SIG-M5 treated with dmso at 0.1 percent for 504 hours (cell line): ENCODE data around the gene DNPH1.

Experiments used
- DNase-seq: peaks from one replicate; lab custom pipeline; 2025; ENCODE audit not compliant: unreplicated experiment; lab: John Stamatoyannopoulos, UW

DNPH1 gene

DNA sequence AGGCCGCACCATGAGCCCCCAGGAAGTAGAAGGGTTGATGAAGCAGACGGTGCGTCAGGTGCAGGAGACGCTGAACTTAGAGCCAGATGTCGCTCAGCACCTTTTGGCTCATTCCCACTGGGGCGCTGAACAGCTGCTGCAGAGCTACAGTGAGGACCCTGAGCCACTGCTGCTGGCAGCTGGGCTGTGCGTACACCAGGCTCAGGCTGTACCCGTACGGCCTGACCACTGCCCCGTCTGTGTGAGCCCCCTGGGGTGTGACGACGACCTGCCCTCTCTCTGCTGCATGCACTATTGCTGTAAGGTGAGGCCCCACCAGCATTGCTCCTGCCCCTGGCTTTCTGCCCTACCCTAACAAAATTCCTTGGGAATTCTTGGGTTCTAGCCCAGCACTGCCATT lies 13.1 kb downstream of the DNPH1 start:
- no peak for DNase-seq

DNA sequence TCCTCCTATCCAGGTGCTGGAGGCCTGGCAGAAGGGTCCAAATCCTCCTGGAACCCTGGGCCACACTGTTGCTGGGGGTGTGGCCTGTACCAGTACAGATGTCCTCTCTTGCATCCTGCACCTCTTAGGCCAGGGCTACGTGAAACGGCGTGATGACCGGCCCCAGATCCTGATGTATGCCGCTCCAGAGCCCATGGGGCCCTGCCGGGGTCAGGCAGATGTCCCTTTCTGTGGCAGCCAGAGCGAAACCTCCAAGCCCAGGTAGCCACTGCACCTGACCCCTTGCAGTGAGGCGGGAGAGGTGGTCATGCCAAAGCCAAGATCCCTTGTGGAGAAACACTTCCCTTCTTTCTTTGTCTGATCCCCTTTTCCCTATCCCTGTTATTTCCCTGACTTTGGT lies 14.2 kb downstream of the DNPH1 start:
- no peak for DNase-seq

DNA sequence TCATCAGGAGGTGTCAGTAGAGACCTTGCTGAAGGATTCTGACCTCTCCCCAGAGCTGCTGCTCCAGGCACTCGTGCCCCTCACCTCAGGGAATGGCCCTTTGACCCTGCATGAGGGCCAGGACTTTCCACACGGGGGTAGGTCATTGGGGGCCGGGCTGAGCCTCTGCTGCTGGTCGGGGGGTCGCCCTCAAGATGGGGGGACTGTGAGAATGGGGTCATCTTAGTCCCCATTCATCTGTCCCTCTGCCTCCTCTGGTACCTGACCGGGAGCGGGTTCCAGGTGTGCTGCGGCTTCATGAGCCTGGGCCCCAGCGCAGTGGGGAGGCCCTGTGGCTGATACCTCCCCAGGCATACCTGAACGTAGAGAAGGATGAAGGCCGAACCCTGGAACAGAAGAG lies 15.8 kb downstream of the DNPH1 start:
- no peak for DNase-seq

DNA sequence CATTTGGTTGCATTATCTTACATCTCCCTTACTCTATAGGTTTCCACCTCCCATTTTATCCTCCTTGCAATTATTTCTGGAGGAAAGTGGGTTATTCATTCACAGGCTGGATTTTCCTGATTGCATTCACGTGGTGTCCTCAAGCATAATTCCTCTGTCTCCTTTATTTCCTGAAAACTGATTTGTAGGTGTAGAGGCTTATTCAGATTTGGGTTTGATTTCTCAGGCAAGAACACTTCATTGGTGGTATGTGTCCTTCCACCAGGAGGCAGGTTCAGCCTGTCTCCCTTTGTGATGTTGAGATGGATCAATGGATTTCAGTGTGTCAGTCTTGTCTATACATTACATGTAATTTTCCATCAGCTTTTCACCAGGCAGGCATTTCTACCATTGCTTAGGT lies 17.3 kb downstream of the DNPH1 start:
- no peak for DNase-seq

GRCh38 chr6:43207286-43207685 lies 22.0 kb downstream of the DNPH1 start:
- no peak for DNase-seq

- DNase-seq = no peak
These were observed 23.4 kb downstream of the DNPH1 start for GRCh38 chr6:43205849-43206248.

- DNase-seq = no peak
These were observed 24.8 kb downstream of the DNPH1 start for GRCh38 chr6:43204271-43205105.

DNA sequence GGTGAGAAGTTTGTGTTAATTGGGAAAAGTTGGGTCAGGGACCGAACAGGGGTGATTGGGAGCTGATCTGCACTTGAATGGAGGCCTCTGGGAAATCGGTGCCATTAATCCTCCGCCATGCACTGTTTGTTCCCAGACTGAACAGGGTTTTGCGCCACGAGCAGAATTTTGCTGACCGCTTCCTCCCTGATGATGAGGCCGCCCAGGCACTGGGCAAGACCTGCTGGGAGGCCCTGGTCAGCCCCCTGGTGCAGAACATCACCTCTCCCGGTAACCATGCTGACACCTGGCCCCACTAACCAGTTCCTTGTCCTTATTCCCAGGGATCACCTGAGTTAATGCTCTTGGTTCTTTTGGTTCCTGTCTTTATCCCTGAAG lies 25.6 kb downstream of the DNPH1 start:
- no peak for DNase-seq

- DNase-seq = no peak
These were observed 26.1 kb downstream of the DNPH1 start for GRCh38 chr6:43203029-43203717.

DNA sequence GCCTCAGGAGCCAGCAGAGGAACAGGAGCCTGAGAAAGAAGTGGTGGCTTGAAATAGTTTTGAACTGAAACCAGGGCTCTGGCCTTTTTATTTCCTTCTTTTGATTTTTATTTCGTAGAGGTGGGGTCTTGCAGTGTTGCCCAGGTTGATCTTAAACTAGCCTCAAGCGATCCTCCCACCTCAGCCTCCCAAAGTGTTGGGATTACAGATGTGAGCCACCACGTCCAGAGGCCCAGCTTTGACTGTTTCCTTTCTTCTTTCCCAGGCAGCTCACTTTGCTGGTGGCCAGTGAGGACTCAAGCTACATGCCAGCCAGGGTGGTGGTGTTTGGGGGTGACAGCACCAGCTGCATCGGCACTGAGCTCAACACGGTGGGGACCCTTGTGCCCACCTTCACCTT lies 26.8 kb downstream of the DNPH1 start:
- DNase-seq = no peak

DNA sequence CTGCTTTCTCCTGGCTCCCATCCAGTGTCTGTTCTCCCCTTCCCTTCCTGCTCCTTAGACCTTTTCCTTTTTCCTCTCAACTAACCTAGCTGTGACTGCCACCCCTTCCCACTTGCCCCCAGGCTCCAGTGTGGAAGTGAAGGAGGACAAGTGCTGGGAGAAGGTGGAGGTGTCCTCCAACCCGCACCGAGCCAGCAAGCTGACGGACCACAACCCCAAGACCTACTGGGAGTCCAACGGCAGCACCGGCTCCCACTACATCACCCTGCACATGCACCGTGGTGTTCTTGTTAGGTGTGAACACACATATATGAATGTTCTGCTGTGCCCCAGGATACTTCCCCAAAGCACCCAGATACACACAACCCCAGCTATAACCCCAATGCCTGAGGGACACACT lies 28.7 kb downstream of the DNPH1 start:
- DNase-seq = no peak

- DNase-seq = no peak
These were observed 29.4 kb downstream of the DNPH1 start for GRCh38 chr6:43199912-43200311.

DNA sequence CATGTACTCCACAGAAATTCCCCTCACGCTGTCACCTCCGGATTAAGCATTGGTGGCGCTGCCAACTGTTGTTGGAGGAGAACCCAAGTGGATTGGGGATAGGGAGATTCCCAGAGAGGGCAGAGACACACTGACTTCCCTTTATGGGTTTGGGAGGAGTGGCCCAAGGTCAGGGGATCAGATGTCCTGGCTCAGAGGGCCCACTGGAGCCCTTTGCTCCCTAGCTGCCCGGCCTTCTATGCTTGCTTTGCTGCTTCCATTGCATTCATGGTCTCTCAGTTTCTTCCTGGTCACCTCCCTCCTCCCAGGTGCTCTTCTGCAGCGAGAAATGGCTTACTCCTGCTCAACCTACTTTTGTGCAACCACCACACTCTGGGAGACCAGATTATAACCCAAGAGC lies 32.9 kb downstream of the DNPH1 start:
- DNase-seq = no peak

DNA sequence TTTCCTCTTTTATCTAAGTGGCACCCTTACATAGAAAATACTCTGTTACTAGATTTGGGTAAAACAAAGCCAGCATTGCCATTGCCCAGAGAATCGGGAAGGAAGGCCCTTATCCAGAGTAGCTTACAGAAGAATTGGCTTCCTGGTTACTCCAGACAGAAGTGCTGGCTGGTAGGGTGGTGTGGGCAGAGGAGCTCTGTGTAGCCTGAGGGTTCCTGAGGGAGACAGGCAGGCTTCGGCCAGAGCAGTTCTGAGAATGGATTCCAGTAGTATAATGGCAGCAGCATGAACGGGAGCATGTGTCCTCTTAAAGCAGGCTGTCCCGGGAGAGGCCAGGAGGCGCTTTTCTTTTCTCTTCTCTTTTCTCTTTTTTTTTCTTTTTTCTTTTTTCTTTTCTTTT lies 35.4 kb downstream of the DNPH1 start:
- no peak for DNase-seq

DNA sequence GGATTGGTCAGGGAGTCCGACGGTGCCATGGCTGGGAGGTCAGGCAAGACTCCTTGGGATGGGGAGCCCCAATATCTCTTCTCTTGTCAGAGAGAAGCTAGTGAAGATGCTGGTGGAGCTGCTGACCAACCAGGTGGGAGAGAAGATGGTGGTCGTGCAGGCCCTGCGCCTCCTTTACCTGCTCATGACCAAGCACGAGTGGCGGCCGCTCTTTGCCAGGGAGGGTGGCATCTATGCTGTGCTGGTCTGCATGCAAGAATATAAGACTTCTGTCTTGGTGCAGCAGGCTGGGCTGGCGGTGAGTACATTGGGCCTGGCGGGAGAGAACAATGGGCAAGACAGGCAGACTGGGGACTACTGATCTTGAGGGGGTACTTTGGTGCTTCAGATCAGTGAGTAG lies 36.4 kb downstream of the DNPH1 start:
- DNase-seq = no peak

GRCh38 chr6:43189776-43190304 lies 39.4 kb downstream of the DNPH1 start:
- no peak for DNase-seq

- no peak for DNase-seq
These were observed 40.9 kb downstream of the DNPH1 start for GRCh38 chr6:43188426-43188825.

GRCh38 chr6:43187821-43188220 lies 41.5 kb downstream of the DNPH1 start:
- no peak for DNase-seq

GRCh38 chr6:43186706-43187105 lies 42.6 kb downstream of the DNPH1 start:
- no peak for DNase-seq

DNA sequence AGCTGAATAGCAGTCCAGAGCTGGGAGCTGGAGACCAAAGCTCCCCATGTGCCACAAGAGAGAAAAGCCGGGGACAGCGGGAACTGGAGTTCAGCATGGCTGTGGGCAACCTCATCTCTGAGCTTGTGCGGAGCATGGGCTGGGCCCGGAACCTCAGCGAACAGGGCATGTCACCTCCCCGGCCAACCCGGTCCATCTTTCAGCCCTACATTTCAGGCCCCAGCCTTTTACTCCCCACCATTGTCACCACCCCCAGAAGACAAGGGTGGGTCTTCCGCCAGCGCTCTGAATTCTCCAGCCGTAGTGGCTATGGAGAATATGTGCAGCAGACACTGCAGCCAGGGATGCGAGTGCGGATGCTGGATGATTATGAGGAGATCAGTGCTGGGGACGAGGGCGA lies 43.3 kb downstream of the DNPH1 start:
- DNase-seq = no peak

- DNase-seq = no peak
These were observed 43.8 kb downstream of the DNPH1 start for GRCh38 chr6:43185391-43185985.
